Uterus (tissue), 4 donors: Measurements from ENCODE around the gene USP31. TPM values are rescaled to one million over a fixed set of nuclear protein-coding genes. Genes with fewer than 3 reads are reported as not detected.

Source experiments
- DNase-seq, 2 donors: peaks; one replicate each; pipeline ENCODE4 v3.0.0-alpha.2; 2019 to 2020
- H3K27ac ChIP-seq, 2 donors: fragments of 200-600 bp; sonication (generic); 1 replicate in 1 of 2; 2 replicates in 1 of 2; pipeline ENCODE4 v1.5.1; 2016 to 2018
- H3K27me3 ChIP-seq, 2 donors: fragments of 200-600 bp; sonication (generic); one replicate each; pipeline ENCODE4 v1.5.1; 2018 to 2019; ENCODE audit warnings: control low read depth in 1 of 2
- H3K36me3 ChIP-seq, 2 donors: fragments of 200-600 bp; sonication (generic); one replicate each; pipeline ENCODE4 v1.5.1; 2019; ENCODE audit warnings: control low read depth in 1 of 2
- H3K4me1 ChIP-seq, 2 donors: fragments of 200-600 bp; sonication (generic); one replicate each; pipeline ENCODE4 v1.5.1; 2018 to 2019; ENCODE audit warnings: control low read depth in 1 of 2
- H3K4me3 ChIP-seq, 2 donors: fragments of 200-600 bp; sonication (generic); 1 replicate in 1 of 2; 2 replicates in 1 of 2; pipeline ENCODE4 v1.5.1; 2018 to 2019; ENCODE audit warnings: mild to moderate bottlenecking in 1 of 2
- H3K9me3 ChIP-seq, 2 donors: fragments of 200-600 bp; sonication (generic); one replicate each; pipeline ENCODE4 v1.5.1; 2019; ENCODE audit warnings: control low read depth in 1 of 2
- CTCF ChIP-seq, 4 experiments: fragments of 200-600 bp in 2 of 4; fragments of 450-650 bp in 2 of 4; sonication (generic) in 2 of 4; IDR thresholded peaks; one replicate each; pipeline ENCODE4 v1.5.1; 2016 to 2019; ENCODE audit warnings: antibody characterized with exemption in 4 of 4, mild to moderate bottlenecking in 2 of 4, moderate library complexity in 1 of 4
- POLR2A ChIP-seq, 2 donors: fragments of 450-650 bp; IDR thresholded peaks; one replicate each; pipeline ENCODE4 v1.6.1; 2016; ENCODE audit warnings: antibody characterized with exemption in 2 of 2, mild to moderate bottlenecking in 1 of 2, moderate library complexity in 1 of 2
- intact Hi-C: fragments of 100-400 bp; cut with DNase I; formaldehyde crosslinking; loops from one replicate; pipeline ENCODE4 v1.15.1; 2023; ENCODE audit warnings: low total_unique reads
- total RNA-seq, 4 donors: library from RNA; depleted of rRNA in 3 of 4; stranded (reverse); fragments of >200 nt in 3 of 4; gene quantifications; one replicate each; pipeline versions ENCODE4 v1.1.0 to v1.2.4, GENCODE V29; 2014 to 2023
- donor health status: DM: yes; HTN: yes; CAD: no.

Gene USP31
- total RNA-seq, 4 donors from 2014 or later, result 11.8 to 62.0 (median 28.2) TPM

GRCh38 chr16:23160082-23160481, 10.8 kb upstream of the USP31 start:
- H3K27ac ChIP-seq, result no peak overlapping the region
- no peaks in the 10 kb centered on the region for H3K36me3 ChIP-seq
- TF ChIP-seq POLR2A (IDR thresholded peaks at IDR 0.05) (no peak), CTCF (IDR thresholded peaks at IDR 0.05) (no peak)
- no peaks in the 10 kb centered on the region for H3K4me1 ChIP-seq
- H3K27me3 ChIP-seq, result no peaks in the 10 kb centered on the region
- intact Hi-C loops, result no loop called here
- H3K4me3 ChIP-seq, result no peak overlapping the region
- DNase-seq, result no peak
- no peaks in the 10 kb centered on the region for H3K9me3 ChIP-seq

- no peaks in the 10 kb centered on the region for H3K36me3 ChIP-seq
- no peak overlapping the region for H3K4me3 ChIP-seq
- H3K27ac ChIP-seq, result no peak overlapping the region
- no peaks in the 10 kb centered on the region for H3K4me1 ChIP-seq
- no peaks in the 10 kb centered on the region for H3K27me3 ChIP-seq
- DNase-seq, result no peak
- H3K9me3 ChIP-seq, result no peaks in the 10 kb centered on the region
- intact Hi-C loops, result no loop called here
- no peak for TF ChIP-seq CTCF (IDR thresholded peaks at IDR 0.05)
- TF ChIP-seq POLR2A (IDR thresholded peaks at IDR 0.05), result no peak
These were observed 8.9 kb upstream of the USP31 start for GRCh38 chr16:23158114-23158513.

- Histone ChIP-seq H3K4me3 (no peak overlapping the region), H3K27me3 (no peaks in the 10 kb centered on the region), H3K9me3 (no peaks in the 10 kb centered on the region), H3K4me1 (no peaks in the 10 kb centered on the region), H3K36me3 (no peaks in the 10 kb centered on the region), H3K27ac (no peak overlapping the region)
- no peak for DNase-seq
- intact Hi-C loops, result no loop called here
- TF ChIP-seq CTCF (IDR thresholded peaks at IDR 0.05), result no peak
- TF ChIP-seq POLR2A (IDR thresholded peaks at IDR 0.05), result no peak
These were observed 7.8 kb upstream of the USP31 start for GRCh38 chr16:23156946-23157460.

GRCh38 chr16:23156110-23156509, 6.9 kb upstream of the USP31 start:
- H3K4me1 ChIP-seq, result no peaks in the 10 kb centered on the region
- H3K27me3 ChIP-seq, result no peaks in the 10 kb centered on the region
- TF ChIP-seq POLR2A (IDR thresholded peaks at IDR 0.05) (no peak), CTCF (IDR thresholded peaks at IDR 0.05) (no peak)
- no peak for DNase-seq
- H3K4me3 ChIP-seq, result no peak overlapping the region
- no peaks in the 10 kb centered on the region for H3K9me3 ChIP-seq
- H3K27ac ChIP-seq, result no peak overlapping the region
- no peaks in the 10 kb centered on the region for H3K36me3 ChIP-seq
- intact Hi-C loops, result no loop called here

GRCh38 chr16:23155445-23156049, 6.3 kb upstream of the USP31 start:
- intact Hi-C loops, result no loop called here
- no peak for TF ChIP-seq POLR2A (IDR thresholded peaks at IDR 0.05)
- TF ChIP-seq CTCF (IDR thresholded peaks at IDR 0.05), result peak in 2 of 4 experiments; percentile 4 to 28

More at GRCh38 chr16:23155445-23156049, 6.3 kb upstream of the USP31 start:
- no peaks in the 10 kb centered on the region for H3K36me3 ChIP-seq
- no peak for DNase-seq
- H3K4me3 ChIP-seq, result no peak overlapping the region
- no peaks in the 10 kb centered on the region for H3K4me1 ChIP-seq
- H3K27ac ChIP-seq, result no peak overlapping the region
- no peaks in the 10 kb centered on the region for H3K9me3 ChIP-seq
- H3K27me3 ChIP-seq, result no peaks in the 10 kb centered on the region
